Gastrocnemius medialis (tissue), 4 donors: ENCODE data around the gene DDX54. TPM values are rescaled to one million over a fixed set of nuclear protein-coding genes. Genes with fewer than 3 reads are reported as not detected.

Experiments used
- ATAC-seq, 2 donors: fragments of 150-250 bp; one replicate each; pipeline ENCODE4 v1.9.1; 2016
- DNase-seq, 2 donors: peaks; one replicate each; pipeline ENCODE4 v3.0.0-alpha.2; 2019
- H3K27ac ChIP-seq, 4 donors: fragments of 200-600 bp; sonication (generic); 1 replicate in 1 of 4; 2 replicates in 3 of 4; pipeline ENCODE4 v1.5.1; 2016 to 2018; ENCODE audit warnings: mild to moderate bottlenecking in 2 of 4, moderate library complexity in 1 of 4
- H3K27me3 ChIP-seq, 3 donors: fragments of 200-600 bp; sonication (generic) in 2 of 3; 1 replicate in 1 of 3; 2 replicates in 2 of 3; pipeline versions ENCODE4 v1.5.1 to v1.6.0; 2016 to 2019; ENCODE audit warnings: mild to moderate bottlenecking in 1 of 3, moderate library complexity in 1 of 3
- H3K36me3 ChIP-seq, 2 donors: fragments of 200-600 bp; sonication (generic) in 1 of 2; one replicate each; pipeline ENCODE4 v1.5.1; 2017 to 2018
- H3K4me1 ChIP-seq, 2 donors: fragments of 200-600 bp; sonication (generic) in 1 of 2; one replicate each; pipeline ENCODE4 v1.5.1; 2016 to 2017; ENCODE audit warnings: mild to moderate bottlenecking in 2 of 2
- H3K4me3 ChIP-seq, 4 donors: fragments of 200-600 bp; sonication (generic) in 3 of 4; 1 replicate in 1 of 4; 2 replicates in 3 of 4; pipeline ENCODE4 v1.5.1; 2016 to 2019; ENCODE audit warnings: mild to moderate bottlenecking in 2 of 4
- H3K9me3 ChIP-seq, 3 donors: fragments of 200-600 bp; sonication (generic) in 2 of 3; 1 replicate in 1 of 3; 2 replicates in 2 of 3; pipeline ENCODE4 v1.5.1; 2016 to 2019
- CTCF ChIP-seq, 5 experiments: fragments of 450-650 bp in 3 of 5; fragments of 200-600 bp in 2 of 5; sonication (generic) in 2 of 5; IDR thresholded peaks in 4 of 5; conservative IDR thresholded peaks in 1 of 5; 1 replicate in 4 of 5; 2 replicates in 1 of 5; pipeline ENCODE4 v1.5.1; 2016 to 2019; ENCODE audit warnings: antibody characterized with exemption in 5 of 5, mild to moderate bottlenecking in 3 of 5, moderate library complexity in 3 of 5
- POLR2A ChIP-seq, 2 donors: fragments of 450-650 bp; IDR thresholded peaks; one replicate each; pipeline ENCODE4 v1.6.1; 2017; ENCODE audit warnings: antibody characterized with exemption in 2 of 2, mild to moderate bottlenecking in 2 of 2, moderate library complexity in 2 of 2
- in situ Hi-C, 4 donors: fragments of 200-750 bp; cut with MboI; loops; one replicate each; pipeline versions ENCODE4 v1.15.0 to v1.8.0; 2017; ENCODE audit warnings: low sequenced_read_pairs in 4 of 4
- intact Hi-C: fragments of 100-400 bp; cut with DNase I; formaldehyde crosslinking; loops from one replicate; pipeline ENCODE4 v1.15.1; 2023; ENCODE audit warnings: low total_unique reads
- total RNA-seq, 4 donors: library from RNA; depleted of rRNA; stranded (reverse); fragments of >200 nt; gene quantifications; one replicate each; pipeline versions ENCODE4 v1.1.0 to v1.2.3, GENCODE V29; 2016

The DDX54 gene
- total RNA-seq, 4 donors from 2014 or later, result 90.0 to 144 (median 108) TPM

GRCh38 chr12:113190761-113191160 lies 5.5 kb upstream of the DDX54 start:
- Histone ChIP-seq H3K9me3 (no peaks in the 10 kb centered on the region), H3K4me1 (peaks cover 26 to 35% of the 10 kb centered on the region in 2 donors), H3K27ac (no peak overlapping the region), H3K36me3 (peaks cover 0 to 23% of the 10 kb centered on the region in 2 donors), H3K4me3 (no peak overlapping the region), H3K27me3 (no peaks in the 10 kb centered on the region)
- TF ChIP-seq POLR2A (IDR thresholded peaks at IDR 0.05) (no peak), CTCF (IDR thresholded peaks at IDR 0.05 in 4 of 5, conservative IDR thresholded peaks at IDR 0.05 in 1 of 5) (no peak)
- in situ Hi-C loops (loop anchor here in 2 of 4 donors (10.0 to 25.0 kb wide), 2 partner anchors 104 to 122 kb away; no protein-coding TSS in a partner anchor), intact Hi-C loops (loop anchor here (10.0 kb wide), 2 partner anchors 104 to 144 kb away; partner anchors contain the start of gene SLC8B1)
- DNase-seq (no peak), ATAC-seq (no peak)

DNA sequence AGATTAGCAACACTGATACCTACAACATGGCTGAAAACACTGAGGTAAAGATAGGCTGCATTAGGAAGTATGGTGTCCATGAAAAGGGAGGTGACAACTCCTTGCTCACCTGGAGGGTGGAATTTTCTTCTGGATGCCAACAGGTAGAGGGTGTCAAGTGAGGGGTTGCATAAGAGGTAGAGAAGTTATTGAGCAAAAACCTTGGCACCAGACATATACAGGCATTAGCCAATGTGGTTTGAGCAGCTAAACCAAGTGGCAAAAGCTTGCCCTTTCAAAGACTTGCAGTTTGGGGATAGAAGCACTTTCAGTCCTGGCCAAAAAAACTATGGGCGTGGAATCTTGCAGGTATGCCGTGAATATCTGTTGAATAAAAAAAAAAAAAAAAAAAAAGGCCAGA lies 4.1 kb upstream of the DDX54 start:
- peaks cover 28 to 30% of the 10 kb centered on the region in 2 donors for H3K4me1 ChIP-seq
- no peak overlapping the region for H3K27ac ChIP-seq
- no peak for DNase-seq
- no peak for TF ChIP-seq POLR2A (IDR thresholded peaks at IDR 0.05)
- TF ChIP-seq CTCF (IDR thresholded peaks at IDR 0.05 in 4 of 5, conservative IDR thresholded peaks at IDR 0.05 in 1 of 5), result no peak
- H3K4me3 ChIP-seq, result no peak overlapping the region
- H3K27me3 ChIP-seq, result no peaks in the 10 kb centered on the region
- in situ Hi-C loops, result loop anchor here in 2 of 4 donors (10.0 to 25.0 kb wide), 2 partner anchors 123 to 145 kb away; partner anchors contain the start of gene SLC8B1 (in 1 of the 2)
- peaks cover 0 to 23% of the 10 kb centered on the region in 2 donors for H3K36me3 ChIP-seq
- H3K9me3 ChIP-seq, result no peaks in the 10 kb centered on the region
- intact Hi-C loops, result no loop called here
- ATAC-seq, result no peak

DNA sequence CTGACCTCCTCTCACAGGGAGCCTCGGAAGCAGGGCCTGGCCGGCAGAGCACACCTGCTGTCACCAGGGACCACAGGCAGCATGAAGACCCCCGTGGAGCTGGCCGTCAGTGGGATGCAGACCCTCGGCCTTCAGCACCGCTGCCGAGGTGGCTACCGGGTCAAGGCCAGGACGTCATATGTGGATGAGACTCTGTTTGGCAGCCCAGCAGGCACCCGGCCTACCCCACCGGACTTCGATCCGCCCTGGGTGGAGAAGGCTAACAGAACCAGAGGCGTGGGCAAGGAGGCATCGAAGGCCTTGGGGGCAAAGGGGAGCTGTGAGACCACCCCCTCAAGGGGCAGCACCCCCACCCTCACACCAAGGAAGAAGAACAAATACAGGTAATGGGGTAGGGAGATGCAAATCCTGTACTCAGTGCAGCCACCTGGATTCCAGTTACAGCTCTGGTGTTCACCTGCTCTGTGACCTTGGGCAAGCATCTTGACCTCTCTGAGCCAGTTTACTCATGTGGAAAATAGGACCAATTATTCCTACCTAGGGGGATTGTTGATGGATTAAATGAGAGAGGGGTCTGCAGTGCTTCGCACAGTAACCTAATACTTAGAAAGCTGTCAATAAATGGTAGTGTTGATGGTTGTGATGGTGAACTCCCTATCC lies 1.5 kb upstream of the DDX54 start:
- Histone ChIP-seq H3K36me3 (peaks cover 0 to 17% of the 10 kb centered on the region in 2 donors), H3K27ac (peak overlapping the region; percentile 93 to 100 (median 98)), H3K4me3 (peak overlapping the region in 3 of 4 donors; percentile 87 to 98 (median 92)), H3K9me3 (no peaks in the 10 kb centered on the region), H3K27me3 (no peaks in the 10 kb centered on the region), H3K4me1 (peaks cover 22 to 24% of the 10 kb centered on the region in 2 donors)
- intact Hi-C loops (no loop called here), in situ Hi-C loops (loop anchor here in 2 of 4 donors (10.0 to 25.0 kb wide), 2 partner anchors 126 to 148 kb away; partner anchors contain the start of gene SLC8B1 (in 1 of the 2))
- ATAC-seq (no peak), DNase-seq (no peak)
- TF ChIP-seq POLR2A (IDR thresholded peaks at IDR 0.05) (no peak), CTCF (IDR thresholded peaks at IDR 0.05 in 4 of 5, conservative IDR thresholded peaks at IDR 0.05 in 1 of 5) (no peak)

- Histone ChIP-seq H3K27me3 (no peaks in the 10 kb centered on the region), H3K9me3 (no peaks in the 10 kb centered on the region), H3K27ac (peak overlapping the region; percentile 93 to 100 (median 98)), H3K4me1 (peaks cover 22 to 24% of the 10 kb centered on the region in 2 donors), H3K36me3 (peaks cover 0 to 10% of the 10 kb centered on the region in 2 donors), H3K4me3 (peak overlapping the region; percentile 87 to 100 (median 95))
- intact Hi-C loops (no loop called here), in situ Hi-C loops (loop anchor here in 2 of 4 donors (10.0 to 25.0 kb wide), 2 partner anchors 126 to 149 kb away; partner anchors contain the start of gene SLC8B1 (in 1 of the 2))
- TF ChIP-seq POLR2A (IDR thresholded peaks at IDR 0.05), result no peak
- TF ChIP-seq CTCF (IDR thresholded peaks at IDR 0.05 in 4 of 5, conservative IDR thresholded peaks at IDR 0.05 in 1 of 5), result no peak
- ATAC-seq (no peak), DNase-seq (no peak)
Observed at GRCh38 chr12:113186033-113186365, 721 bp upstream of the DDX54 start.
